Neural progenitor cell (in vitro differentiated cells): ENCODE measurements around the gene VPS4B. TPM values are rescaled to one million over a fixed set of nuclear protein-coding genes. Genes with fewer than 3 reads are reported as not detected.

Experiments used
- DNase-seq: peaks from one replicate; pipeline ENCODE4 v3.0.0-alpha.2; 2016; ENCODE audit warnings: low spot score
- H2AFZ ChIP-seq: fragments of 200-600 bp; sonication (generic); replicated peaks from 2 replicates; pipeline ENCODE4 v1.6.1; 2016; ENCODE audit warnings: antibody characterized with exemption
- H3F3A ChIP-seq: fragments of 200-600 bp; sonication (generic); 2 replicates; pipeline ENCODE4 v1.6.1; 2016; ENCODE audit warnings: antibody characterized with exemption, low read depth
- H3K27ac ChIP-seq: fragments of 200-600 bp; sonication (generic); 2 replicates; pipeline ENCODE4 v1.5.1; 2016; ENCODE audit warnings: mild to moderate bottlenecking
- H3K27me3 ChIP-seq: fragments of 200-600 bp; sonication (generic); 2 replicates; pipeline ENCODE4 v1.6.1; 2016; ENCODE audit warnings: mild to moderate bottlenecking, moderate library complexity
- H3K36me3 ChIP-seq: fragments of 200-600 bp; sonication (generic); 2 replicates; pipeline ENCODE4 v1.5.1; 2016
- H3K4me1 ChIP-seq: fragments of 200-600 bp; sonication (generic); 2 replicates; pipeline ENCODE4 v1.6.1; 2016; ENCODE audit warnings: mixed run types
- H3K4me2 ChIP-seq: fragments of 200-600 bp; sonication (generic); 2 replicates; pipeline ENCODE4 v1.6.1; 2016
- H3K4me3 ChIP-seq: fragments of 200-600 bp; sonication (generic); 2 replicates; pipeline ENCODE4 v1.5.1; 2016
- H3K79me2 ChIP-seq: fragments of 200-600 bp; sonication (generic); 2 replicates; pipeline ENCODE4 v1.6.1; 2016; ENCODE audit warnings: low read depth
- H3K9ac ChIP-seq: fragments of 200-600 bp; sonication (generic); 2 replicates; pipeline ENCODE4 v1.6.1; 2016
- H3K9me3 ChIP-seq: fragments of 200-600 bp; sonication (generic); 2 replicates; pipeline ENCODE4 v1.5.1; 2016; ENCODE audit warnings: low read depth
- H4K20me1 ChIP-seq: fragments of 200-600 bp; sonication (generic); 2 replicates; pipeline ENCODE4 v1.6.1; 2016; ENCODE audit warnings: low read depth
- H3K27ac Mint-ChIP-seq: 3 replicates; pipeline ENCODE4 v1.8.0; 2021; ENCODE audit warnings: mixed read lengths
- H3K27me3 Mint-ChIP-seq: 2 replicates; pipeline ENCODE4 v1.8.0; 2022; ENCODE audit warnings: low read depth, mild to moderate bottlenecking, inconsistent platforms, moderate library complexity, mixed read lengths; ENCODE audit not compliant: insufficient read depth
- H3K36me3 Mint-ChIP-seq: 3 replicates; pipeline ENCODE4 v1.8.0; 2021; ENCODE audit warnings: mixed read lengths
- H3K4me1 Mint-ChIP-seq: 3 replicates; pipeline ENCODE4 v1.8.0; 2021; ENCODE audit warnings: mixed read lengths
- H3K4me3 Mint-ChIP-seq: 3 replicates; pipeline ENCODE4 v1.8.0; 2021; ENCODE audit warnings: mild to moderate bottlenecking, moderate library complexity, mixed read lengths
- H3K9me3 Mint-ChIP-seq: 3 replicates; pipeline ENCODE4 v1.8.0; 2020; ENCODE audit warnings: mixed read lengths
- CTCF ChIP-seq: fragments of 200-600 bp; sonication (generic); IDR thresholded peaks from 2 replicates; pipeline ENCODE4 v1.5.1; 2017; ENCODE audit warnings: antibody characterized with exemption, mild to moderate bottlenecking
- EZH2 ChIP-seq: fragments of 200-600 bp; sonication (generic); IDR thresholded peaks from 2 replicates; pipeline ENCODE4 v1.6.1; 2017; ENCODE audit warnings: antibody characterized with exemption, mild to moderate bottlenecking, moderate library complexity
- EZH2phosphoT487 ChIP-seq: fragments of 200-600 bp; sonication (generic); IDR thresholded peaks from 2 replicates; pipeline ENCODE4 v1.6.1; 2017; ENCODE audit warnings: antibody characterized with exemption
- total RNA-seq: library from RNA; depleted of rRNA; stranded (reverse); fragments of >200 nt; gene quantifications from 2 replicates; pipeline ENCODE4 v1.2.3, GENCODE V29; 2015; ENCODE audit warnings: low replicate concordance

The VPS4B gene
- total RNA-seq, 1 donor from 2014 or later = 42.2 TPM

- H3K36me3 ChIP-seq = peaks cover 29% of the 10 kb centered on the region
- H3K27ac Mint-ChIP-seq = no peak overlapping the region
Measured at GRCh38 chr18:63397349-63397748, 24.9 kb downstream of the VPS4B start.

GRCh38 chr18:63395503-63395902 lies 26.8 kb downstream of the VPS4B start:
- Histone ChIP-seq H3K4me1 (no peaks in the 10 kb centered on the region), H3K9ac (no peak overlapping the region), H3K9me3 (no peaks in the 10 kb centered on the region), H3K4me2 (no peak overlapping the region), H3K27me3 (no peaks in the 10 kb centered on the region), H4K20me1 (peaks cover 3% of the 10 kb centered on the region), H3F3A (no peaks in the 10 kb centered on the region), H3K36me3 (peaks cover 33% of the 10 kb centered on the region), H3K27ac (no peak overlapping the region), H3K4me3 (no peak overlapping the region), H3K79me2 (no peaks in the 10 kb centered on the region), H2AFZ (no peak overlapping the region)
- no peaks in the 10 kb centered on the region for H3K27me3 Mint-ChIP-seq
- DNase-seq = no peak
- H3K36me3 Mint-ChIP-seq = peaks cover 14% of the 10 kb centered on the region
- no peaks in the 10 kb centered on the region for H3K9me3 Mint-ChIP-seq
- no peak for TF ChIP-seq EZH2
- no peak overlapping the region for H3K27ac Mint-ChIP-seq
- no peak overlapping the region for H3K4me3 Mint-ChIP-seq
- no peaks in the 10 kb centered on the region for H3K4me1 Mint-ChIP-seq

More at GRCh38 chr18:63397349-63397748, 24.9 kb downstream of the VPS4B start:
- Histone ChIP-seq H4K20me1 (no peaks in the 10 kb centered on the region), H3K9me3 (no peaks in the 10 kb centered on the region), H3K27ac (no peak overlapping the region), H3K4me3 (no peak overlapping the region), H3K4me1 (no peaks in the 10 kb centered on the region), H3K4me2 (no peak overlapping the region), H3K9ac (no peak overlapping the region), H2AFZ (no peak overlapping the region), H3K79me2 (no peaks in the 10 kb centered on the region), H3K27me3 (no peaks in the 10 kb centered on the region), H3F3A (no peaks in the 10 kb centered on the region)
- Mint-ChIP-seq H3K27me3 (no peaks in the 10 kb centered on the region), H3K9me3 (no peaks in the 10 kb centered on the region), H3K4me3 (no peak overlapping the region), H3K4me1 (no peaks in the 10 kb centered on the region), H3K36me3 (peaks cover 13% of the 10 kb centered on the region)
- no peak for DNase-seq
- TF ChIP-seq EZH2phosphoT487 (no peak), CTCF (no peak), EZH2 (no peak)

- Histone ChIP-seq H3F3A (no peaks in the 10 kb centered on the region), H3K9ac (no peak overlapping the region), H3K4me1 (no peaks in the 10 kb centered on the region), H2AFZ (no peak overlapping the region), H3K79me2 (no peaks in the 10 kb centered on the region), H3K36me3 (peaks cover 32% of the 10 kb centered on the region), H3K27ac (no peak overlapping the region), H3K9me3 (no peaks in the 10 kb centered on the region), H3K27me3 (no peaks in the 10 kb centered on the region), H3K4me2 (no peak overlapping the region), H4K20me1 (peaks cover 3% of the 10 kb centered on the region), H3K4me3 (no peak overlapping the region)
- DNase-seq = no peak
- H3K4me3 Mint-ChIP-seq = no peak overlapping the region
- no peaks in the 10 kb centered on the region for H3K9me3 Mint-ChIP-seq
- H3K36me3 Mint-ChIP-seq = peaks cover 14% of the 10 kb centered on the region
- no peaks in the 10 kb centered on the region for H3K4me1 Mint-ChIP-seq
- TF ChIP-seq CTCF (no peak), EZH2phosphoT487 (no peak), EZH2 (no peak)
- H3K27me3 Mint-ChIP-seq = no peaks in the 10 kb centered on the region
- H3K27ac Mint-ChIP-seq = no peak overlapping the region
Measured at GRCh38 chr18:63394954-63395353, 27.3 kb downstream of the VPS4B start.

GRCh38 chr18:63387861-63388260 lies 34.4 kb downstream of the VPS4B start:
- Histone ChIP-seq H3K9me3 (no peaks in the 10 kb centered on the region), H2AFZ (no peak overlapping the region), H3K9ac (no peak overlapping the region), H3K4me3 (no peak overlapping the region), H3F3A (no peaks in the 10 kb centered on the region), H3K79me2 (no peaks in the 10 kb centered on the region), H3K27me3 (no peaks in the 10 kb centered on the region), H3K27ac (no peak overlapping the region), H3K4me1 (no peaks in the 10 kb centered on the region), H4K20me1 (peaks cover 3% of the 10 kb centered on the region), H3K4me2 (no peak overlapping the region), H3K36me3 (peaks cover 9% of the 10 kb centered on the region)
- Mint-ChIP-seq H3K27me3 (peaks cover 2% of the 10 kb centered on the region), H3K9me3 (no peaks in the 10 kb centered on the region), H3K27ac (no peak overlapping the region), H3K4me3 (no peak overlapping the region), H3K4me1 (no peaks in the 10 kb centered on the region), H3K36me3 (peaks cover 7% of the 10 kb centered on the region)
- no peak for DNase-seq
- TF ChIP-seq EZH2 = no peak
